ENCODE results near the gene LEMD2. TPM values are rescaled to one million over a fixed set of nuclear protein-coding genes. Genes with fewer than 3 reads are reported as not detected.

LEMD2 gene
- total RNA-seq, 1 experiment from 2014 or later: 65.9 TPM

- CTCF ChIA-PET: no interaction called here
- H3K4me3 ChIP-seq: no peak overlapping the region
- no peaks in the 10 kb centered on the region for H3K79me2 ChIP-seq (ENCODE audit: low read depth)
- no peak for DNase-seq
- no TSS peak for BruUV-seq (replicated peaks)
- no peaks in the 10 kb centered on the region for H4K20me1 ChIP-seq (ENCODE audit: insufficient read depth)
- no peaks in the 10 kb centered on the region for H3K9me3 ChIP-seq (ENCODE audit: insufficient read depth, low read depth)
- H3K4me1 ChIP-seq (replicated peaks; ENCODE audit: insufficient read depth): no peaks in the 10 kb centered on the region
- no peaks in the 10 kb centered on the region for H3F3A ChIP-seq (ENCODE audit: insufficient read depth, low read depth)
- H3K27me3 ChIP-seq (ENCODE audit: insufficient read depth, low read depth): peaks cover 90% of the 10 kb centered on the region
- H3K27ac ChIP-seq: no peak overlapping the region
- H3K9me2 ChIP-seq (ENCODE audit: insufficient read depth): no peaks in the 10 kb centered on the region
- H3K4me2 ChIP-seq: no peak overlapping the region
- POLR2A ChIA-PET (ENCODE audit: unreplicated experiment): no interaction called here
- H2AFZ ChIP-seq: no peak overlapping the region
- intact Hi-C loops (cut with micrococcal nuclease; ENCODE audit: unreplicated experiment): no loop called here
- no peaks in the 10 kb centered on the region for H3K36me3 ChIP-seq (ENCODE audit: low read depth)
- TF ChIP-seq CTCF (conservative IDR thresholded peaks at IDR 0.05) (no peak), EZH2 (IDR thresholded peaks at IDR 0.05; ENCODE audit: low read depth) (no peak)
Measured at GRCh38 chr6:33806841-33807240, 17.9 kb upstream of the LEMD2 start.

- ChIA-PET POLR2A (ENCODE audit: unreplicated experiment) (no interaction called here), CTCF (no interaction called here)
- H3K4me3 ChIP-seq: no peak within 1 kb of the TSS
- H2AFZ ChIP-seq: no peak within 1 kb of the TSS
- no peak for TF ChIP-seq CTCF (conservative IDR thresholded peaks at IDR 0.05)
- no peak for TF ChIP-seq EZH2 (IDR thresholded peaks at IDR 0.05; ENCODE audit: low read depth)
- no peaks in the 10 kb centered on the region for H3F3A ChIP-seq (ENCODE audit: insufficient read depth, low read depth)
- H3K9me3 ChIP-seq (ENCODE audit: insufficient read depth, low read depth): no peaks in the 10 kb centered on the region
- H3K79me2 ChIP-seq (ENCODE audit: low read depth): no peaks in the 10 kb centered on the region
- no peaks in the 10 kb centered on the region for H3K9me2 ChIP-seq (ENCODE audit: insufficient read depth)
- H3K4me2 ChIP-seq: no peak within 1 kb of the TSS
- H3K27me3 ChIP-seq (ENCODE audit: insufficient read depth, low read depth): peaks cover 84% of the 10 kb centered on the region
- 0 out of 2 replicates have a peak, but pooled peaks cover 4% of the 10 kb centered on the region for H4K20me1 ChIP-seq (ENCODE audit: insufficient read depth)
- no peaks in the 10 kb centered on the region for H3K4me1 ChIP-seq (replicated peaks; ENCODE audit: insufficient read depth)
- H3K36me3 ChIP-seq (ENCODE audit: low read depth): no peaks in the 10 kb centered on the region
- no peak within 1 kb of the TSS for H3K27ac ChIP-seq
- DNase-seq: no peak
- intact Hi-C loops (cut with micrococcal nuclease; ENCODE audit: unreplicated experiment): no loop called here
- no TSS peak for BruUV-seq (replicated peaks)
Measured at GRCh38 chr6:33803571-33804053, 14.7 kb upstream of the LEMD2 start, which contains the start of gene MLN. MLN (minus strand) TSS chr6:33804003; CDS start chr6:33801163, 2,840 bp downstream.

GRCh38 chr6:33802186-33802958 is 13.4 kb upstream of the LEMD2 start:
- H3K9me3 ChIP-seq (ENCODE audit: insufficient read depth, low read depth): no peaks in the 10 kb centered on the region
- no peaks in the 10 kb centered on the region for H3K9me2 ChIP-seq (ENCODE audit: insufficient read depth)
- no peaks in the 10 kb centered on the region for H3K79me2 ChIP-seq (ENCODE audit: low read depth)
- no peak overlapping the region for H2AFZ ChIP-seq
- no peak overlapping the region for H3K4me2 ChIP-seq
- no peaks in the 10 kb centered on the region for H3K4me1 ChIP-seq (replicated peaks; ENCODE audit: insufficient read depth)
- 0 out of 2 replicates have a peak, but pooled peaks cover 4% of the 10 kb centered on the region for H4K20me1 ChIP-seq (ENCODE audit: insufficient read depth)
- H3K36me3 ChIP-seq (ENCODE audit: low read depth): no peaks in the 10 kb centered on the region
- CTCF ChIA-PET: no interaction called here
- no peak overlapping the region for H3K4me3 ChIP-seq
- POLR2A ChIA-PET (ENCODE audit: unreplicated experiment): no interaction called here
- peaks cover 79% of the 10 kb centered on the region for H3K27me3 ChIP-seq (ENCODE audit: insufficient read depth, low read depth)
- TF ChIP-seq CTCF (conservative IDR thresholded peaks at IDR 0.05) (no peak), EZH2 (IDR thresholded peaks at IDR 0.05; ENCODE audit: low read depth) (no peak)
- no peak for DNase-seq
- intact Hi-C loops (cut with micrococcal nuclease; ENCODE audit: unreplicated experiment): no loop called here
- H3K27ac ChIP-seq: no peak overlapping the region
- BruUV-seq (replicated peaks): no TSS peak
- H3F3A ChIP-seq (ENCODE audit: insufficient read depth, low read depth): no peaks in the 10 kb centered on the region

All from PC-9 (cell line).